Stimulated activated CD8-positive, alpha-beta memory T cell treated with anti-CD3 and anti-CD28 coated beads, Interleukin-7, amount 100 ng/mL, for 24 hours (primary cell): ENCODE data around the gene SLC30A2.

Source experiments
- DNase-seq: peaks from one replicate; pipeline ENCODE4 v3.0.0-alpha.2; 2020; ENCODE audit warnings: low read depth

Gene SLC30A2

GRCh38 chr1:26069941-26070295 lies 24.0 kb upstream of the SLC30A2 start:
- no peak for DNase-seq

GRCh38 chr1:26067432-26067911 lies 21.6 kb upstream of the SLC30A2 start, which contains the start of gene TRIM63:
Gene TRIM63, minus strand, starts transcription at chr1:26067630. Its CDS starts 136 bp downstream, at chr1:26067494.
- DNase-seq = no peak

- DNase-seq = no peak
Observed at GRCh38 chr1:26066857-26067256, 20.9 kb upstream of the SLC30A2 start.

GRCh38 chr1:26066160-26066559 lies 20.2 kb upstream of the SLC30A2 start:
- DNase-seq = no peak

- DNase-seq = no peak
Observed at GRCh38 chr1:26064553-26064952, 18.6 kb upstream of the SLC30A2 start.

- no peak for DNase-seq
Observed at GRCh38 chr1:26060832-26061574, 15.1 kb upstream of the SLC30A2 start.

- no peak for DNase-seq
Observed at GRCh38 chr1:26059906-26060305, 14.0 kb upstream of the SLC30A2 start.

- DNase-seq = no peak
Observed at GRCh38 chr1:26058052-26058595, 12.2 kb upstream of the SLC30A2 start.

GRCh38 chr1:26057189-26057588 lies 11.3 kb upstream of the SLC30A2 start:
- DNase-seq = no peak

GRCh38 chr1:26055041-26055440 lies 9.1 kb upstream of the SLC30A2 start:
- no peak for DNase-seq

- DNase-seq = no peak
Observed at GRCh38 chr1:26053718-26054560, 8.0 kb upstream of the SLC30A2 start.

- DNase-seq = no peak
Observed at GRCh38 chr1:26050248-26050640, 4.3 kb upstream of the SLC30A2 start.

GRCh38 chr1:26049531-26050247 lies 3.8 kb upstream of the SLC30A2 start:
- DNase-seq = no peak

- no peak for DNase-seq
Observed at GRCh38 chr1:26047278-26047874, 1.5 kb upstream of the SLC30A2 start.

- DNase-seq = no peak
Observed at GRCh38 chr1:26046246-26047095, 553 bp upstream of the SLC30A2 start.

- DNase-seq = no peak
Observed at GRCh38 chr1:26044971-26045721, 772 bp downstream of the SLC30A2 start.

- DNase-seq = no peak
Observed at GRCh38 chr1:26044414-26044813, 1.5 kb downstream of the SLC30A2 start.

- DNase-seq = no peak
Observed at GRCh38 chr1:26043765-26044164, 2.2 kb downstream of the SLC30A2 start.

GRCh38 chr1:26041978-26042377 lies 3.9 kb downstream of the SLC30A2 start:
- DNase-seq = no peak

GRCh38 chr1:26041401-26041800 lies 4.5 kb downstream of the SLC30A2 start:
- no peak for DNase-seq
